Stimulated activated CD4-positive, alpha-beta T cell treated with anti-CD3 and anti-CD28 coated beads, Interleukin-1b, Interleukin-23, amount 100 ng/mL, for 4 hours (primary cell): ENCODE measurements around the gene FYB1.
"Not testable (repeated sequence)": the region's sequence is repeated elsewhere in the genome, so short reads cannot be mapped to it uniquely, and the experiment has no call there.

Experiments used
- DNase-seq, 2 donors: peaks; one replicate each; pipeline ENCODE4 v3.0.0-alpha.2; 2020; ENCODE audit warnings: low read depth in 2 of 2

Gene FYB1, protein sequence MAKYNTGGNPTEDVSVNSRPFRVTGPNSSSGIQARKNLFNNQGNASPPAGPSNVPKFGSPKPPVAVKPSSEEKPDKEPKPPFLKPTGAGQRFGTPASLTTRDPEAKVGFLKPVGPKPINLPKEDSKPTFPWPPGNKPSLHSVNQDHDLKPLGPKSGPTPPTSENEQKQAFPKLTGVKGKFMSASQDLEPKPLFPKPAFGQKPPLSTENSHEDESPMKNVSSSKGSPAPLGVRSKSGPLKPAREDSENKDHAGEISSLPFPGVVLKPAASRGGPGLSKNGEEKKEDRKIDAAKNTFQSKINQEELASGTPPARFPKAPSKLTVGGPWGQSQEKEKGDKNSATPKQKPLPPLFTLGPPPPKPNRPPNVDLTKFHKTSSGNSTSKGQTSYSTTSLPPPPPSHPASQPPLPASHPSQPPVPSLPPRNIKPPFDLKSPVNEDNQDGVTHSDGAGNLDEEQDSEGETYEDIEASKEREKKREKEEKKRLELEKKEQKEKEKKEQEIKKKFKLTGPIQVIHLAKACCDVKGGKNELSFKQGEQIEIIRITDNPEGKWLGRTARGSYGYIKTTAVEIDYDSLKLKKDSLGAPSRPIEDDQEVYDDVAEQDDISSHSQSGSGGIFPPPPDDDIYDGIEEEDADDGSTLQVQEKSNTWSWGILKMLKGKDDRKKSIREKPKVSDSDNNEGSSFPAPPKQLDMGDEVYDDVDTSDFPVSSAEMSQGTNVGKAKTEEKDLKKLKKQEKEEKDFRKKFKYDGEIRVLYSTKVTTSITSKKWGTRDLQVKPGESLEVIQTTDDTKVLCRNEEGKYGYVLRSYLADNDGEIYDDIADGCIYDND

DNA sequence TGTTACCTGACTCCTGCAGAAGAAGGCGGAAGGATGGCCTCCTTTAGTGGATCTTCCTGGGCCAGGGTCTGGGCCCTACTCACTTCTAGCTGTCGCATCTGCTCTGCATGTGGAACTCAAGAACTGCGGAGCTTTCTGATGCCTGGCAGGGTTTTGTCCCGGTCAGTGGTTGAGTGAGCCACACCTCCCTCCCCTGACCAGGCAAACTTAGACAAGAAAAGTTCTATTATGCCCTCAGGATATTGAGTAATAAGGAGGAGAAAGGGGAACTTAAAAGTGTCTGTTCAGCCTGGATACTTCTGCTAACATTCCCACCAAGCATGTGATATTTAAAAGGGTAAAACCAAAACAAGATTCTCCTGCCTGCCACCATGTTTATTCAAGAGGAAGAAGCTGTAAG is at the start of gene FYB1:
Gene FYB1 (minus strand): TSS at position 127 of the 400 bp plus-strand sequence. CDS start 16,603 bp downstream, outside the sequence.
- no peak for DNase-seq

DNA sequence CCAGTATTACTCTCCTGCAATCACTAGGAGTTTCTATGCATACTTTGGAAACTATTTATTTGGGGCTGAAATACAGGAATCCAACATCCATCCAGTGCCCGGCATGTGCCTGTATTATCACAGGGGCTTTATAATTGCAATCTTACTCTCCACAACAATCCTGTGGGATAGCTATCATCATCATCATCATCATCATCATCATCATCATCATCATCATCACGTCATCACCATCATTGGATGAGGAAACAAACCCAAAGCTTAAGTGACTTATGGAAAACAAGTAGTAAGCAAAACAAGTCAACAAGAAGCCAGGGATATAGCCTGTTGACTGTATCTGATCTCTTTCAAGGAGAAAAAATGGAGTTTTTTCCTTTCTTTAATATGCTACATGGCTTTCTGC is 47.8 kb upstream of the FYB1 start:
- DNase-seq: no peak

DNA sequence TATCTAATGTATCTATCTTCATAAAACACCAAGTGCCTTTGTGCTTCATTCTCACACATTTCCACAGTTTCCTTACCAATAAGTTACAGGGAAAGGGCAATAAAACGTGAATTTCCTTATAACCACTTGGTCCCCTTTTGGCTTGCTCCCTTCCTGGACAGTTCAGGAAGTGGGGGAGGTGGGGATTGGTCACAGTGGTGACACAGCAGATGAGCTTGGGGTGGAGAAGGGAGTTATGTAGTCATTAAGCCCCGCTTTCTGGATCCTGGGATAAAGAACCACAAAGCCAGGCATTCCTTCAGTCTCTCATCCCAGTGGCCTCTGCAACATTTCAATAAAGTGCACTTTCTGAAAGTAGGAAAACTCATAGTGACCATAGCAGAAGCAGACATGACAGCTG is 47.1 kb upstream of the FYB1 start:
- DNase-seq: no peak

DNA sequence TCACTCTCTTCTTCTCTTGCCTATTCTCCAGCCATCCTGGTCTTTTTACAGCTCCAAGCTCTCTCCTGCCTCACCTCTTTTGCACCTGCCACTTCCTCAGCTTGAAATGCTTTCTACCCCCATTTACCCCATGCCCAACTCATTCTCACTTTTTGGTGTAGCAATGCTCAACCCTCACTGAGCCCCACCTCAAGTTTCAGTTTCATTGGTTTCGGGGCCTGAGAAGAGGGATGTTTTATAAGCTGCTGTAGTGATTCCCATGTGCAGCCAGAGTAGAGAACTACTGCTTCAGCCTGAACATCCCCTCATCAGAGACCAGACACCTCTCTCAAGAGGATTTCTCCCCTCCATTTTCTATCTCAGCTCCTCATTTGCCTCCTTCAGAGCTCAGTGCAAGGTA is 45.2 kb upstream of the FYB1 start:
- no peak for DNase-seq

DNA sequence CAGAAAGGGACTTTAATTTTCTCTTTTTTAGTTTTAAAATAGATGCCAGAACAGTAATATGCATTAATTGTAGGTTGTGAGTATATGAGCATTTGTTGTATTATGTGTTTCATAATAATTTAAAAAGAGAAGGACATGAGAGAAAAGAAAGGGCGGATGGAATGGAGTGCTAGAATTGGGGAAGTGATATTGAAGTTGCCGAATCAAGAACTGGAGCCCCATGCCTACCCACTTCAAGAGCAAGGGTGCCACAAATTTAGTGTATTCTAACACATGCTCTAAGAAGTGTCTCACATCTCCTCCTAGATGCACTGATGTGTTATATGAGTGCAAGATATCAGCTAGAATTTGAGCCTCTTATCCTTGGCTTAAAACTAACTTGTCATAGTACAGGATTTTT is 43.6 kb upstream of the FYB1 start:
- DNase-seq: no peak

DNA sequence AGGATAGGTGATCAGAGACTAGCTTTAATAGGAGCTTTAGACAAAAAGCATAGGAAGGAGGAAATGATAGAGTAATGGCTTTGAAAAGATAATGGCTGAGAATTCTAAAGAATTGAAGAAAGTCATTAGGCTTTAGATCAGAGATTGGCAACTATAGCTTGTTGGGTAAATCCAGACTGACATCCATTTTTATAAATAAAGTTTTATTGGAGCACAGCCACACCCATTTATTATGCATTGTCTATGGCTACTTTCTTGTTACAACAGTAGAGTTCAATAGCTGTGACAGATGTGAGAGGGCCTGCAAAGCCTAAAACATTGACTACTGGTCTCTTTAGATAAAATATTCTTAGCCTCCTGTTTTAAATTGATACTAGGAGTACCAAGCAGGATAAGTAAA is 40.7 kb upstream of the FYB1 start:
- DNase-seq: no peak

DNA sequence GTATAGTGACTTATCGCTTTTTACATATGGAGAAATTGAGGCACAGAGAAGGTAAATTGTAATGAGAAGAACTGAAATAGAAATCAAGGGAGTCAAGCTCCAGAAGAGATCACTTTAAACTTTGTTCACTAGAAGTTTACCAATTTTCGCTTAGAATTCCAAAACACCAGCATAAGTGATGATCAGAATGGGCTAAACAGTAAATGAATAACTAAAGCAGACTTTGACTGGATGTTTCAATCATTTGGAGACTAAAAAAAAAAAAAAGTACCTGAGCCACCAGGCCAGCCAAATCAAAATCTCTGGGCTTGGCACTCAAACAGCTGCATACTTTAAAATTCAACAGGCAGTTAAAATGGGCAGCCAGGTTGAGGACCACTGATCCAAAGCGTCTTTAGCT is 38.2 kb upstream of the FYB1 start:
- DNase-seq: no peak

DNA sequence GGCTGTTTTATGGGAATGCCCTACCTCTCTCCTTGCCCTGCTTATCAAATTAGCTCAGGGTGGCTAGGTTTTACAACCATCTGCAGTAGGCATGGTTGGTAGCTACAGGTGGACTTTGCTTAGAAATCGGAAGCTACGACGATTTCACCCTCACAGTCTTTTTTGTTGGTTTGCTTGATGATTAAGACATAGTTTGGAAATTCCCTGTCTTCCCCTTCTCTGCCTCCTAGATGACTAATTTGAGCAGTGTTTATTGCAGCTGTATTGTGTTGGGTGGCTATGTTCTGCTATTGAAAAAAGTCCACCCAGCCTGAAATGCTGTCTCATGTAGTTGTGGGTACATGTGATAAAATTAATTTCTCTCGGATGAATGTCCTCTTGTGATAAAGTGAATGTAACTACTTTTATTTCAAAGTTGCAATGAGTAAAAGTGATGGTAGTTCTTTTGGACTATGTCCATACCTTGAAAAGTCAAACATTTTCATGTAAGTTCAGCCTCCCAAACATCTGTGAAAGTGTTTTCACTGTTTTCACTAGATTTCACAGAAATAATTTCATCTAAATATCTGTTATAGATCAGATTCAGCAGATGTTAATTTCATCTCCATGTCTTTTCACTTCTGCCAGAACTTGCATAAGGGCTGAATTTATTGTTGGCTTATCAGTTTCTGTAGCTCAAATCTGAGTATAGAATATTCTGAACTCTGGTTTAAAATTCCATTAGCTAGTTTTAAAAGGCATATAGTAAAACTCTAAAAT is 37.3 kb upstream of the FYB1 start:
- DNase-seq: no peak

DNA sequence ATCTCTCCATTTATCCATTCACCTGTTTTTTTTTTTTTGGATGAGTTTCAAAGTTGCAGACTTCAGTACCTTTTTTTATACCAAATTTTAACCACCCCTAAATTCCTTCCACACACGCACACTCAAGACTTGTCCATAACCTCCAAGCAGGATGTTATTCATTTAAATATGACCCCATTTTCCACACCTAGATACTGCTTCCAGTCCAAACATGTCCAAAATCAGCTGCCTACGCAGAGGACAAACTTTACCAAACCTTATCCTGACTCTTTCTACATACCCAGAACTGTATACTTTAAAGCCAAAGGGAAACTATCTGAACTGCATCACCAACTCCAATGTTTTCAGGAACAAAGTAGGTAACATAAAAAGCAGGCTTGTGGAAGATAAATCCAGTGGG is 36.0 kb upstream of the FYB1 start:
- no peak for DNase-seq

DNA sequence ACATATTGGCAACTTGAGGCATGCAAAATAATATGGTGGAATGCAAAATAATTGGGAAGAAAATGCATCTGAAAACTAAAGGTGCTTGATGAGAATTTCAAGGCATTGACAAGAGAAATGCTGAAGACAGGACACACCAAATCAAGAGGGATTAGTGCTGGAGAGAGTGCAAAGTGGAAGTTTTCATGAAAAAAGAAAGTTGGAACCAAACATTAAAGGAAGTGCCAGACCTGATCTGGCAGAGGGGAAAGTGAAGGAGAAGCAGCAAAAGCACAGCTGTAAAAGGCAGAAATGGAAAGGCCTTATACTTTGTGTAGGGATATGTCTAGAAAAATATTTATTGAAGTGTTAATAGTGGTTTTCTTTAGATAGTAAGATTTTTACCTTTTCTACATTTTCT is 35.3 kb upstream of the FYB1 start:
- DNase-seq: no peak

DNA sequence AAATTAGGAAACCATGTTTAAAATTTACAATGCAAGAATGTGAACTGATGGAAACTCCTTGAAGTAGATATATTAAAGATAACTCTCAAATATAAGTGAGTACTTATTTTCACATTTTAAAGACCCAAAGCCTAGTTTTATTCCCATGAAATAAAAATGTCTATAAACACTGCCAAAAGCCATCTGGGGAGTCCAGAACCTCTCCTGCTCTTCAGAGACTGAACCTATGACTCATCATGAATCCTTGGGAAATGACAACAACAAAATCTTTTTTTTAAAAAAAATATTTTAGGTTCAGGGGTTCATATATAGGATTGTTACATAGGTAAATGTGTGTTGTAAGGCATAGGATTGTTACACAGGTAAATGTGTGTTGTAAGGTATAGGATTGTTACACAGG is 33.8 kb upstream of the FYB1 start:
- DNase-seq: no peak

DNA sequence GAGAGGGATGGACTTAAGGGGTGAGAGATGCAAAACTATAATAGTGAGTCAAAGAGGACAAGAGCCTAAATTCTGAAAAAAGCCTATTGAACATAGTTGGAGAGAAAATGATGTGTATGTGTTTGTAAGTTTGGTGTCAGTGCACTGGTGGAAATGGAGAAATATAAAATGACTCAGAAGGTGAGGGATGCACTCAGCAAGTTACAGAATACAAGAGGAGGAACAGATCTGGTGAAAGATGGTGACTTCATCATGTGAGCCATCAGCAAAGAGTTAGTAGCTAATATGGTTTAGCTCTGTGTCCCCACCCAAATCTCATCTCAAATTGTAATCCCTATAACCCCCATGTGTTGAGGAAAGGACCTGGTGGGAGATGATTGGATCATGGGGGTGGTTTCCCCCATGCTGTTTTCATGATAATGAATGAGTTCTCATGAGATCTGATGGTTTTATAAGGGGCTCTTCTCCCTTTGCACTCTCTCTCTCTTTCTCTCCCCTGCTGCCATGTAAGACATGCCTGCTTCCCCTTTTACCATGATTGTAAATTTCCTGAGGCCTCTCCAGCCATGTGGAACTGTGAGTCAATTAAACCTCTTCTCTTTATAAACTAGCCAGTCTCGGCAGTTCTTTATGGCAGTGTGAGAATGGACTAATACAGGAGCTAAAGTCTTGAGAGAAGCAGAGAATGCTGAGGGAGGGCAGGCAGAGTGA is 30.4 kb upstream of the FYB1 start:
- DNase-seq: no peak

DNA sequence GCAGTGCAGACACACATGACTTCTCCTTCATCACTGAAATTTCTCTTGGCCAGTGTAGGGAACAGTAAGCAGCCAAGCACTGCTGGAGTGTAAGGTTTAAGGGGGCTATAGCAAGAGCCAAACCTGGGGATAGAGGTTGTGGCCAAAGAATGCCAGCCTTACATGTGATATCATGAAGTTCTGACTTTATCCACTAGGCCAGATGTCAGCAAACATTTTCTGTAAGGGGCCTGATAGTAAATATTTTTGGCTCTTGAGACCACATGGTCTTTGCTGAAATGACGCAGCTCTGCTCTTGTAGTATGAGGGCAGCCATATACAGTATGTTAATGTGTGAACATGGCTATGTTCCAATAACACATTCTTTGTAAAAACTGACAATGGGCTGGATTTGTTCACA is 29.7 kb upstream of the FYB1 start:
- no peak for DNase-seq

DNA sequence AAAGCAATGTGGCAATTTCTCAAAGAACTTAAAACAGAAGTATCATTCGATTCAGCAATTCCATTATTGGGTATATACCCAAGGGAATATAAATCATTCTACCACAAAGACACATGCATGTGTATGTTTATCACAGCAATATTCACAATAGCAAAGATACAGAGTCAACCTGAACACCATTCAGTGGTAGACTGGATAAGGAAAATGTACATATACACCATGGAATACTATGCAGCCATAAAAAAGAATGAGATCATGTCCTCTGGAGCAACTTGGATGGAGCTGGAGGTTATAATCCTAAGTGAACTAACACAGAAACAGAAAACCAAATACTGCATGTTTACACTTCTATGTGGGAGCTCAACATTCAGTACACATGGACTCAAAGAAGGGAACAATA is 21.4 kb upstream of the FYB1 start:
- no peak for DNase-seq

DNA sequence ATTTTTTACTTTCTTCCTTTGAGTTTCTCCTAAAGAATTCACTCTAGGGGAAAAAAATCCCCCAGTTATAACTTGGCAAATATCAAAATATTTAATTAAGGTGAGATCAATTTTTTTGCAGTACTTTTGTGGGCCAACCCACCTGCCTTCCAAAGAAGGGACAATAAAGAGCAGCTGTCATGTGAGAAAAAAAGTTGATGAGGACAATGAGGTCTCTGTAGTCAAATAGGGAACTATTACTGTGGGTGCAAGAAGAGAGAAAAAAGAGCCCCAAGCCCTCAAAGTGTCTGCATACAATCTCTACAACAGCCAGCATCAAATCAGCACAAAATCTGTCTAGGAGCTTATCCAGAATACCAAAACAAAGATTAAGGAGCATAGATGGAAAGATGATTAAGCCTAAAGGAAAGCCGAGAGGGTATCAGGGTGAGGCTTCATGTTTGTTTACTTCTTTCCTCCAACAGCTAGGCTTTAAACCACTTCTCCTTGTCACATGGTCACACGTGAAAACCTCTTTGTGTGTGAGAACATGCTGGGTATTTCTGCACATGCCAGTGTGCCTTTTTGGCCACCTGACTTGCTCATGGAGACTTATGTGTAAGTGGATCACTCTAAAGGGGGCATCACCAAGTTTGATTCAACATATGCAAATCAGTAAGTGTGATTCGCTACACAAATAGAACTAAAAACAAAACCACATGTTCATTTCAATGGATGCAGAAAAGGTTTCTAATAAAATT is 19.2 kb upstream of the FYB1 start:
- no peak for DNase-seq

DNA sequence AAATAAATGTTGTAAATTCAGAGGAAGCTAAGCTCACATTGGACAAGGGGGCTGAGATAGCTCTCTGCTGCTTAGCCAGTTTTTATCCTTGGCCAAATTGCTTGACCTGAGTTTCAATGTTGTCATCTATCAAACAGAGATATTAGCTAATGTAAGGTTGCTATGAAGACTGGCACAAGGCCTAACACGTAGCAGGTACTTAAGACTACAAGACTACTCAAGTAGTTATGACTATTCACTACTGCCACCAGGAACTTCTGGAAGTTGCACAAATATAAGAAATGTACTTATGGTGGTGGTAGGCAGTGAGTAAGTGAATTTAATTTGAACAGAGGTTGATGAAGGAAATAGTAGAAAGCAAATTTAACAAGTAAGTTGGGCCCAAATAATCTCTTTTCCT is 17.4 kb upstream of the FYB1 start:
- DNase-seq: no peak

DNA sequence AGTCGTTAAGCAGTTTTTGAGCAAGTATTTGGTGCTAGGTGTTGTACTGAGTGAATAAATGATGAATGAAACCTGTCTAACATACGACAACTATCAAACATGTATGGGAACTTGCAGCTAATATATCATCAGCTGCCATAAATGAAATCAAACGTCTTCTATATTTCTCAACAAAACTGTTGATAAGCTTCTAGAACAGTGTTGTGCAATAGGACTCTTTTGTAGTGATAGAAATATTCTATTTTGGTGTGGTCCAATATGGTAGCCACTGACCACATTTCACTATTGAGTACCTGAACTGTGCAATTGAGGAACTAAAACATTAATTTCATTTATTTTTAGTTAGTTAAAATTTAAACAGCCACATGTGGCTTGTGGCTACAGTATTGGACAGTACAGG is 16.3 kb upstream of the FYB1 start:
- no peak for DNase-seq

DNA sequence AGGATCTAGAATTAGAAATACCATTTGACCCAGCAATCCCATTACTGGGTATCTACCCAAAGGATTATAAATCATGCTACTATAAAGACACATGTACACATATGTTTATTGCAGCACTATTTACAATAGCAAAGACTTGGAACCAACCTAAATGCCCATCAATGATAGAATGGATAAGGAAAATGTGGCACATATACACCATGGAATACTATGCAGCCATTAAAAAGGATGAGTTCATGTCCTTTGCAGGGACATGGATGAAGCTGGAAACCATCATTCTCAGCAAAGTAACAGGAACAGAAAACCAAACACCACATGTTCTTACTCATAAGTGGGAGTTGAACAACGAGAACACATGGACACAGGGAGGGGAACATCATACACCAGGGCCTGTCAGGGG is 15.1 kb upstream of the FYB1 start:
- DNase-seq: not testable (repeated sequence)

DNA sequence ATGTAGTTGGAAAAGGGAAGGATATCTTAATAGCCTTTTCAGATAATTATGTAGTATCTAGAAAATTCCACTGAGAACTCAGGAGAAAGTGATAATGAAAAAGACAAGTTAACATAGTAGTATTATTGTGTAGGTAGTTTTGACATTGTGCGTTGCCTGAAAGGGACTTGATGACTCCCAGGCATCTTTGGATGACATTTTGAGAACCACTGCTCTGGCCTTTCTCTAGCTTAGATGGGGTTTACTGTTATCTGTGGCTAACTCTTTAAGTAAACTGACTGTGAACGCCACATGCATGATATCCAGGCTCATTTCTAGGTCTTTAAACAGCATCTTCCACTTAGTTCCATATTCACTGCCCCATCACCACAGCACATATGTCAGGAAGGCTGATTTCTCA is 14.4 kb upstream of the FYB1 start:
- DNase-seq: no peak

DNA sequence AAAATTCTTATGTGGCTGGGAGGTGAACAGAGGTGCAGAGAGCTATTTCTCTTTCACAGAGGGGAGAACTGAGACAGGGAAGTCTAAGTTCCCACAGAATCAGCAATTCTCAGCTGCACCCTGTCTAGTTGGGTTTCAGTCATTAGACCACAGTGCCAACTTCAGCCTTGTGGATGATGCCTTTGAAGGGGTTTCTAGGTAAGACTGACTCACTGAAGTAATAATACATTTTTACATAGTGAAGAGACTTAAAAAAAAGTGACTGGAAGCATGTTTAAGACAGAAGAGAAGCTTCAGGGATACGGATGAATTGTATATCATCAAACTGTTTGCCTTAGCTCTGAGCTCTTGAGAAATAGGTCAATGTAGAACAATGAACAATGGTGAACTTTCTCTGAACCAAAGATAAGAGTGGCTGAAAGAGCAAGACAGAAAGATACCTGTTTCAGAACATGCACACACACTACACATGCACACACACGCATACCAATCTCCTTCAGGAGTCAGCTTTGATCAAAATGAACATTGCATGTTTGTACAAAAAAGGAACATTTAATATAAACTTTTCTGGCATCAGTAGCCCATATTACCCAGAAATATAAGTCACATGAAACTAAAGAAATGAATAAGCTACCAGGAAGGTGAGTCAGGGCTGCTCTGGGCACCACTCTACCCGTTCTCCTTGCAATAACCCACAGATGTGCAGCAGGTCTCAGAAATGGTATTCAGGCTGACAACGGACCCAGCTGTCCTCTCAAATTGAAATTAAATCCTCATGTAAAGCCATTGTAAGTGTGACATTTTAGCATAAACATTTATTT is 12.6 kb upstream of the FYB1 start:
- DNase-seq: no peak
